Kidney tubule cell (primary cell): ENCODE results near the gene POLR3H.
A peak's percentile ranks its signal among the peaks of the same experiment; 100 is the strongest.

Experiments
- DNase-seq: peaks from one replicate; pipeline ENCODE4 v3.0.0-alpha.2; 2018; ENCODE audit warnings: low spot score

The POLR3H gene

DNA sequence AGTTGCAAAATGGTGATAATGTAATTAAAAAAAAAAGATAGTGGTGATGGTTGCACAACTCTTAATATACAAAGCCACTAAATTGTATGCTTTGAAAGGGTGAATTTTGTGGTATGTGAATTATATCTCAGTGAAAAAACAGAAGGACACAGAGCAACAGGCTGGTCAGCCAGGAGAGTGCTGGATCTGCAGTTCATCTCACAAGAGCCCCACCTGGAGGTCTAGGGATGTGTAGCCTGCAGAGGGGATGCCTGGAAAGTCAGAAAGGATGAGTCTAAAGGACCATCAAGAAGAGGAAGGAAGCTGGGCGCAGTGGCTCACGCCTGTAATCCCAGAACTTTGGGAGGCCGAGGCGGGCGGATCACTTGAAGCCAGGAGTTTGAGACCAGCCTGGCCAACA lies 9.0 kb downstream of the POLR3H start:
- peak; percentile 29 for DNase-seq

DNA sequence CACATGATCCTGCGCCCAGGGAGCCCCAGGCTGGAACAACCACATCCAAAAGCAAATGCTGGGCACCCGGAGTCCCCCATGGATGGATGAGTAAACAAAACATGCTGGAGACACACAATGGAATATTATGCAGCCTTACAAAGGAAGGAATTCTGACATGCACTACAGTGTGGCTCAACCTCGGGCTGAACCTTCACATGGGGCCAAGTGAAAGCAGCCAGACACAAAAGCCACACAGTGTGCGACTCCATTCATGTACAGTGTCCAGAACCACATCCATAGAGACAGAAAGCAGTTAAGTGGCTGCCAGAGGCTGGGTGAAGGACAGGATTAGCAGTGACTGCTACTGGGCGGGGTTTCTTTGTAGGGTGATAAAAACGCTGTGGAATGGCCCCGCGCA lies 10.1 kb downstream of the POLR3H start:
- no peak for DNase-seq

- DNase-seq: peak; percentile 74
Observed at GRCh38 chr22:41532908-41533825, 11.1 kb downstream of the POLR3H start.

GRCh38 chr22:41531715-41532477 lies 12.4 kb downstream of the POLR3H start:
- DNase-seq: no peak

GRCh38 chr22:41530890-41531714 lies 13.2 kb downstream of the POLR3H start:
- DNase-seq: no peak

- no peak for DNase-seq
Observed at GRCh38 chr22:41528938-41529561, 15.2 kb downstream of the POLR3H start.

DNA sequence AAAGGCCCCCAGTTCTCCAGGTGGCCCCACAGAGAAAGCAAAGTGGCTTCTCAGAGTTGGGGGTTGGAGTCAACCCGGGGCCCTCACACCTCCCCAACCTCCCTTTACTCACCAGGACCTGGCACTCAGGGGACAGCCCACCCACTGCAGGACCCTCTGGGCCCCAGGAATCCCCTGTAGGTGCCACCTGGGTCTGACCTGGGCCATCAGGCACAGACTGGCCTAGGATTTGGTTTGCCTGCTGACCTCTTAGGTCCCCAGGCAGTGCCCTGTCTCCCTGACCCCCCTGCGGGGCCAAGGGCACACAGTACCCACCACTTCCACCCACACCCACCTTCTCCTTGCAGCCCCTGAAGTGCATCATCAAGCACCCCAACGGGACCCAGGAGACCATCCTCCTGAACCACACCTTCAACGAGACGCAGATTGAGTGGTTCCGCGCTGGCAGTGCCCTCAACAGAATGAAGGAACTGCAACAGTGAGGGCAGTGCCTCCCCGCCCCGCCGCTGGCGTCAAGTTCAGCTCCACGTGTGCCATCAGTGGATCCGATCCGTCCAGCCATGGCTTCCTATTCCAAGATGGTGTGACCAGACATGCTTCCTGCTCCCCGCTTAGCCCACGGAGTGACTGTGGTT lies 16.0 kb downstream of the POLR3H start:
- no peak for DNase-seq

GRCh38 chr22:41526830-41527799 lies 17.2 kb downstream of the POLR3H start:
- DNase-seq: peak; percentile 33

DNA sequence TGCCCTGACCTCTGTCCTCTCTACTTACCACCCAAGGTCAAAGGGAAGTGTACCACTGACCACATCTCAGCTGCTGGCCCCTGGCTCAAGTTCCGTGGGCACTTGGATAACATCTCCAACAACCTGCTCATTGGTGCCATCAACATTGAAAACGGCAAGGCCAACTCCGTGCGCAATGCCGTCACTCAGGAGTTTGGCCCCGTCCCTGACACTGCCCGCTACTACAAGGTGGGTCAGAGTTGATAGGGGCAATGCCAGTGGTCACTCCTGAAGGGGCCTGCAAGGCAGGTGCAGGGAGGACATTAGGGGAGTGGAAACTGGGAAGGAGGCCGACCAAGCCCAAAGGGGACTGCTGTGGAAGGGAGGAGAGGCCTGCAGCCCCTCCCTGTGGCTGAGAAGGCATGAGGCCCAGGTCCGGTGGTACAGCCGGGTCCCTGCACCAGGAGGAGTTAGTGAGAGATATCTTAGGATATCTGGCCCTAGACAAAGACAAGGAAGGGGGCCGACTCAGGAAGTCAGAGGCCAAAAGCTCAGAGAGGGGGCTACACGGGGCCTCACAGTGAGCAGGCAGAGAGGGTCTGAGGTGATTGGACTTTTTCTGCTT lies 17.9 kb downstream of the POLR3H start:
- no peak for DNase-seq

GRCh38 chr22:41525450-41526225 lies 18.6 kb downstream of the POLR3H start:
- DNase-seq: no peak

- DNase-seq: peak; percentile 9
Observed at GRCh38 chr22:41524809-41525449, 19.3 kb downstream of the POLR3H start.

DNA sequence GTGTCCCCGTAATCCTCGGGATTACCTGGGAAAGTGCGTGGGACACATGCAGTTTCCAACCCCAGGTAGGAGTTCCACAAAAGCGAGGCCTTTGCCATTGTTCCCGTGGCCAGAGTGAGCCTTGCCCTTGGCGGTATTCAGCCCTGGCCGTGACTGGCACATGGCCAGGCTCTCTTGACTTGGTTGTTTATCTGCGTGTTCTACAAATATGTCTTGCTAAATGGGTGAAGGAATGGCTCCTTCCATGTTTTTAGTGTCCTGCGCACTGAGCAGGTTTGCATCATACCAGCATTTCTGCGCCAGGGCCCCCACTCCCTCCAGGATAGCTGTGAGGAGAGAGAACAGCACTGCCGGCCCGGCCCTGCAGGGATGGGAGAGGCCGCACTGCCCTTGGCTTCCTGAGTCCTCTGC lies 20.0 kb downstream of the POLR3H start:
- DNase-seq: no peak

- peak; percentile 31 for DNase-seq
Observed at GRCh38 chr22:41523464-41524221, 20.6 kb downstream of the POLR3H start.

- no peak for DNase-seq
Observed at GRCh38 chr22:41522813-41523212, 21.5 kb downstream of the POLR3H start.

- no peak for DNase-seq
Observed at GRCh38 chr22:41521126-41521525, 23.1 kb downstream of the POLR3H start.

DNA sequence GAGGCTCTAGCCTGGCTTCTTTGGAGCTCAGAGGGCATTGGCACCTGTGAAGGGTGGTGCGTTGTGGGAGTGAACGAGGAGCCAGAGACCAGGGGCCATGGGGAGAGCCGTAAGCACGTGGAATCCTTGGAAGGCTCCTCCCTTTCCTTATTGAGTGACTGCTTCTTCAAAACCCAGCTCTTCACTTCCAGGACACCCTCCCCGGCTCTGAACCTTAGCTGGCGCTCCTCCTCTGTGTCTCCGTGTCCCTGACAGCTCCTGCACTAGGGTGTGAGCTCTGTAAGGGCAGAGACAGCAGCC lies 26.3 kb downstream of the POLR3H start:
- no peak for DNase-seq

- DNase-seq: peak; percentile 68
Observed at GRCh38 chr22:41517172-41518047, 26.9 kb downstream of the POLR3H start.
